ENCODE results near the gene PSAP. TPM values are rescaled to one million over a fixed set of nuclear protein-coding genes. Genes with fewer than 3 reads are reported as not detected.

PSAP gene
- 475 and 1,582 TPM in 2 replicates for total RNA-seq

DNA sequence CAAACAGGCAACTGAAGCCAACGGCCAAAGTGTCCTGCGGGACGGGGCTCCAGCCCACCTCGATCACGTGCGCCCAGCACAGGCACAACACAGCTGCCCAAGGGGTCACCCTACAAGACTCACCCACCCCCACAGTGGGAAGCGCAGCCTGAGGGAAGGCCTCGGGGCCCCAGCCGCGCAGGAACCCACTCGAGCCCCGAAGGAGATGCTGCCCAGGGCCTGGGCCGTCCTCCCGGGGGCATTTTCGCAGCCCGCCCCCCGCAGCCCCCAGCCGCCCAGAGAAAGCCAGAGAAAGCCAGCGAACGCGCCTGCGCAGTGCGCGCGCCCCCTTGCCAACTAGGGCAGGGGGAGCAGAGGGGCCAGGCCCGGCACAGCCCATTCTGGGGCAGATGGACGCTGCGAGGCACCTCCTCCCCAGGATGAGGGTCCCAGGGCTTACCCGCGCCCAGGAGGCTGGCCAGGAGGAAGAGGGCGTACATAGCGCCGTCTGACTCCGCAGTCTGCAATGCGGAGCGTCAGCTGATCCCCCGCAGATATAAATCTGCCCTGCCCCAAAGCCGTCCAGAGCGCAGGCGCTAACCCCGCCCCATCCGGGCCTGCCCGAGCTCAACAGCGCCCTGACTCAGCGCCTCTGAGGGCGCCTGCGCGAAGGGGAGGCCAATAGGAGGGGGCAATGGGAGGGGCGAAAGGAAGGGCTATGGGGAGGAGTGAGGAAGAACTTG lies at the start of gene PSAP:
PSAP (minus strand) TSS at position 509 of the 722 bp plus-strand sequence; CDS start at position 479, 30 bp downstream.

DNA sequence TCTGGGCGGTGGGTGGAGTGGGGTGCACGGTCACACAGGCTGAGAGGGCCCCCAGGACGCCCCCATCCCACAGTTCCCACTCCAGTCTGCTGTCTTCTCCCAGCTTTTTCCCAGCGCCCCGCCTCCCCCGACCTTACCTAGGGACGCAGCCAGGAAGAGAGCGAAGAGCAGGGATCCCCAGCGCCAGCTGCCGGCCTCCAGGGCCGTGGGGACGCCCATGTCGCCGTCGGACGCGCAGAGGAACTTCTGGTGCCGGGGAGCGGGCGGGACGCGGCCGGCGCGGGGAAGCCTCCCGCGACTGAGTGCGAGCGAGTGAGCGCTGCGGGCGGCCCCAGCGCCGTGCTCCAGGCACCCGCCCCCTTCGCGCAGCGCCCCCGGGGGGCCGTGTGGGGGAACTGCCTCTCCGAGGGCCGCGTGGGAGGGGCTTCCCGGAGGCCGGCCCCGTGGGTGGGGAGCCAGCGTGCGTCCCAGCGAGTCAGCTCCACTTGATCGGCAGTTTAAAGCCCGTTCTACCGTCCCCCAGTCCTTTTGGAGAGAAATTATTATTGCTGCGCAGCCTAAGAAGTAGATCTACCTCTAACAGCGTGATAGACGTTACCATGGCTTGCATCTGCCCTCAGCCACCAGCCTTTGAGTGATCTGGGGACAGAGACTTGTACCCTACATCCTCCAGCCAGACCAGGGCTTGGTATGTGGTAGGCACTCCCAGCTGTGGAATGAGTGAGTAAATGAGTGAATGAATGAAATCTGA lies 77.7 kb downstream of the PSAP start, which contains the start of gene VSIR:
VSIR (minus strand) TSS at position 300 of the 751 bp plus-strand sequence; CDS start at position 219, 81 bp downstream.

Other genes with a start within 250 kb of the PSAP start
- gene C10orf105, start 131.5 kb downstream of the PSAP start, total RNA-seq = not detected in 2 replicates
- gene VSIR, start 77.7 kb downstream of the PSAP start, total RNA-seq = 2.8 and 17.6 TPM in 2 replicates
- gene CHST3, start 113.1 kb upstream of the PSAP start, total RNA-seq = 31.9 and 45.5 TPM in 2 replicates
- gene SPOCK2, start 237.3 kb upstream of the PSAP start, total RNA-seq = 17.8 and 103 TPM in 2 replicates

Data from mesangial cell (primary cell).